22Rv1 (cell line): Measurements from ENCODE around the gene AMZ1.

Experiments
- CTCF ChIP-seq: fragments of 450-650 bp; IDR thresholded peaks from 2 replicates; pipeline ENCODE4 v1.5.1; 2017; ENCODE audit warnings: mild to moderate bottlenecking
- ZFX ChIP-seq: fragments of 450-650 bp; IDR thresholded peaks from 2 replicates; pipeline ENCODE4 v1.6.1; 2017; ENCODE audit warnings: antibody characterized with exemption, borderline replicate concordance

- TF ChIP-seq CTCF = no peak
- TF ChIP-seq ZFX = no peak
Measured at GRCh38 chr7:2764621-2765020, 76.6 kb downstream of the AMZ1 start.
